Breast epithelium (tissue), 3 donors: Measurements from ENCODE around the gene MYEOV.

Experiments
- POLR2AphosphoS5 ChIP-seq, 3 donors: sonication (generic); formaldehyde crosslinking; IDR thresholded peaks; one replicate each; pipeline ENCODE4 v1.6.1; 2017; ENCODE audit warnings: antibody characterized with exemption in 3 of 3
- TF ChIP-seq, protein P1 (sequence below), 3 donors: fragments of 450-650 bp; IDR thresholded peaks; one replicate each; pipeline ENCODE4 v1.5.1; 2016 to 2017; ENCODE audit warnings: antibody characterized with exemption in 3 of 3, mild to moderate bottlenecking in 3 of 3, moderate library complexity in 3 of 3

- TF ChIP-seq, protein P1, sequence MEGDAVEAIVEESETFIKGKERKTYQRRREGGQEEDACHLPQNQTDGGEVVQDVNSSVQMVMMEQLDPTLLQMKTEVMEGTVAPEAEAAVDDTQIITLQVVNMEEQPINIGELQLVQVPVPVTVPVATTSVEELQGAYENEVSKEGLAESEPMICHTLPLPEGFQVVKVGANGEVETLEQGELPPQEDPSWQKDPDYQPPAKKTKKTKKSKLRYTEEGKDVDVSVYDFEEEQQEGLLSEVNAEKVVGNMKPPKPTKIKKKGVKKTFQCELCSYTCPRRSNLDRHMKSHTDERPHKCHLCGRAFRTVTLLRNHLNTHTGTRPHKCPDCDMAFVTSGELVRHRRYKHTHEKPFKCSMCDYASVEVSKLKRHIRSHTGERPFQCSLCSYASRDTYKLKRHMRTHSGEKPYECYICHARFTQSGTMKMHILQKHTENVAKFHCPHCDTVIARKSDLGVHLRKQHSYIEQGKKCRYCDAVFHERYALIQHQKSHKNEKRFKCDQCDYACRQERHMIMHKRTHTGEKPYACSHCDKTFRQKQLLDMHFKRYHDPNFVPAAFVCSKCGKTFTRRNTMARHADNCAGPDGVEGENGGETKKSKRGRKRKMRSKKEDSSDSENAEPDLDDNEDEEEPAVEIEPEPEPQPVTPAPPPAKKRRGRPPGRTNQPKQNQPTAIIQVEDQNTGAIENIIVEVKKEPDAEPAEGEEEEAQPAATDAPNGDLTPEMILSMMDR (IDR thresholded peaks at IDR 0.05), result no peak
- no peak for TF ChIP-seq POLR2AphosphoS5 (IDR thresholded peaks at IDR 0.05)
Measured at GRCh38 chr11:69265911-69266510, 27.9 kb upstream of the MYEOV start.
